ENCODE results near the gene LRP1B. TPM values are rescaled to one million over a fixed set of nuclear protein-coding genes. Genes with fewer than 3 reads are reported as not detected.

The LRP1B gene
- total RNA-seq, 2 donors from 2014 or later = 0.02 TPM; not detected in 1

- DNase-seq (no peak), ATAC-seq (no peak)
- H3K36me3 Mint-ChIP-seq (ENCODE audit: low read depth) = no peaks in the 10 kb centered on the region
These were observed 519.6 kb downstream of the LRP1B start for GRCh38 chr2:141611176-141611571.

GRCh38 chr2:141610564-141611175, 520.1 kb downstream of the LRP1B start:
- no peaks in the 10 kb centered on the region for H3K4me1 Mint-ChIP-seq
- no peak overlapping the region for H3K27ac Mint-ChIP-seq
- no peaks in the 10 kb centered on the region for H3K36me3 Mint-ChIP-seq (ENCODE audit: low read depth)
- ATAC-seq (no peak), DNase-seq (no peak)
- no peak overlapping the region for H3K4me3 Mint-ChIP-seq
- no peaks in the 10 kb centered on the region for H3K27me3 Mint-ChIP-seq
- no peaks in the 10 kb centered on the region for H3K9me3 ChIP-seq (ENCODE audit: control insufficient read depth, low read length, poor library complexity, severe bottlenecking)

More at GRCh38 chr2:141611176-141611571, 519.6 kb downstream of the LRP1B start:
- Mint-ChIP-seq H3K27ac (no peak overlapping the region), H3K4me1 (no peaks in the 10 kb centered on the region), H3K4me3 (no peak overlapping the region), H3K27me3 (no peaks in the 10 kb centered on the region)
- H3K9me3 ChIP-seq (ENCODE audit: control insufficient read depth, low read length, poor library complexity, severe bottlenecking) = no peaks in the 10 kb centered on the region

- no peaks in the 10 kb centered on the region for H3K9me3 ChIP-seq (ENCODE audit: control insufficient read depth, low read length, poor library complexity, severe bottlenecking)
- ATAC-seq = no peak
- no peak overlapping the region for H3K4me3 Mint-ChIP-seq
- H3K36me3 Mint-ChIP-seq (ENCODE audit: low read depth) = no peaks in the 10 kb centered on the region
- H3K27me3 Mint-ChIP-seq = no peaks in the 10 kb centered on the region
- H3K4me1 Mint-ChIP-seq = no peaks in the 10 kb centered on the region
- no peak overlapping the region for H3K27ac Mint-ChIP-seq
- DNase-seq = no peak
These were observed 525.7 kb downstream of the LRP1B start for GRCh38 chr2:141605163-141605562.

GRCh38 chr2:141601511-141602152, 529.2 kb downstream of the LRP1B start:
- H3K9me3 ChIP-seq (ENCODE audit: control insufficient read depth, low read length, poor library complexity, severe bottlenecking) = peaks cover 2% of the 10 kb centered on the region
- Mint-ChIP-seq H3K4me1 (no peaks in the 10 kb centered on the region), H3K4me3 (no peak overlapping the region), H3K36me3 (ENCODE audit: low read depth) (no peaks in the 10 kb centered on the region), H3K27ac (no peak overlapping the region), H3K27me3 (no peaks in the 10 kb centered on the region)
- ATAC-seq = no peak
- DNase-seq = no peak

- no peak overlapping the region for H3K4me3 Mint-ChIP-seq
- H3K9me3 ChIP-seq (ENCODE audit: control insufficient read depth, low read length, poor library complexity, severe bottlenecking) = peaks cover 2% of the 10 kb centered on the region
- H3K36me3 Mint-ChIP-seq (ENCODE audit: low read depth) = no peaks in the 10 kb centered on the region
- H3K4me1 Mint-ChIP-seq = no peaks in the 10 kb centered on the region
- ATAC-seq (no peak), DNase-seq (no peak)
- H3K27me3 Mint-ChIP-seq = no peaks in the 10 kb centered on the region
- no peak overlapping the region for H3K27ac Mint-ChIP-seq
These were observed 531.1 kb downstream of the LRP1B start for GRCh38 chr2:141599721-141600120.

- no peak for DNase-seq
- no peaks in the 10 kb centered on the region for H3K4me1 Mint-ChIP-seq
- no peak overlapping the region for H3K4me3 Mint-ChIP-seq
- no peak overlapping the region for H3K27ac Mint-ChIP-seq
- H3K9me3 ChIP-seq (ENCODE audit: control insufficient read depth, low read length, poor library complexity, severe bottlenecking) = peaks cover 2% of the 10 kb centered on the region
- no peaks in the 10 kb centered on the region for H3K36me3 Mint-ChIP-seq (ENCODE audit: low read depth)
- ATAC-seq = no peak
- no peaks in the 10 kb centered on the region for H3K27me3 Mint-ChIP-seq
These were observed 531.8 kb downstream of the LRP1B start for GRCh38 chr2:141598982-141599381.

GRCh38 chr2:141595316-141595920, 535.4 kb downstream of the LRP1B start:
- Mint-ChIP-seq H3K4me1 (no peaks in the 10 kb centered on the region), H3K27me3 (no peaks in the 10 kb centered on the region), H3K27ac (no peak overlapping the region), H3K4me3 (no peak overlapping the region), H3K36me3 (ENCODE audit: low read depth) (no peaks in the 10 kb centered on the region)
- no peak for ATAC-seq
- H3K9me3 ChIP-seq (ENCODE audit: control insufficient read depth, low read length, poor library complexity, severe bottlenecking) = peaks cover 2% of the 10 kb centered on the region
- no peak for DNase-seq

- no peaks in the 10 kb centered on the region for H3K36me3 Mint-ChIP-seq (ENCODE audit: low read depth)
- no peaks in the 10 kb centered on the region for H3K27me3 Mint-ChIP-seq
- no peaks in the 10 kb centered on the region for H3K4me1 Mint-ChIP-seq
- ATAC-seq (no peak), DNase-seq (no peak)
- H3K9me3 ChIP-seq (ENCODE audit: control insufficient read depth, low read length, poor library complexity, severe bottlenecking) = no peaks in the 10 kb centered on the region
- H3K4me3 Mint-ChIP-seq = no peak overlapping the region
- H3K27ac Mint-ChIP-seq = no peak overlapping the region
These were observed 539.0 kb downstream of the LRP1B start for GRCh38 chr2:141591787-141592186.

- no peak overlapping the region for H3K4me3 Mint-ChIP-seq
- H3K36me3 Mint-ChIP-seq (ENCODE audit: low read depth) = no peaks in the 10 kb centered on the region
These were observed 540.2 kb downstream of the LRP1B start for GRCh38 chr2:141590620-141591019.

GRCh38 chr2:141589314-141589713, 541.5 kb downstream of the LRP1B start:
- no peak overlapping the region for H3K27ac Mint-ChIP-seq
- no peaks in the 10 kb centered on the region for H3K36me3 Mint-ChIP-seq (ENCODE audit: low read depth)
- no peaks in the 10 kb centered on the region for H3K27me3 Mint-ChIP-seq
- DNase-seq = no peak
- no peak for ATAC-seq
- H3K4me1 Mint-ChIP-seq = no peaks in the 10 kb centered on the region
- no peak overlapping the region for H3K4me3 Mint-ChIP-seq
- H3K9me3 ChIP-seq (ENCODE audit: control insufficient read depth, low read length, poor library complexity, severe bottlenecking) = no peaks in the 10 kb centered on the region

More at GRCh38 chr2:141590620-141591019, 540.2 kb downstream of the LRP1B start:
- no peaks in the 10 kb centered on the region for H3K9me3 ChIP-seq (ENCODE audit: control insufficient read depth, low read length, poor library complexity, severe bottlenecking)
- DNase-seq = no peak
- no peaks in the 10 kb centered on the region for H3K27me3 Mint-ChIP-seq
- no peak overlapping the region for H3K27ac Mint-ChIP-seq
- no peak for ATAC-seq
- no peaks in the 10 kb centered on the region for H3K4me1 Mint-ChIP-seq

GRCh38 chr2:141586985-141587384, 543.8 kb downstream of the LRP1B start:
- Mint-ChIP-seq H3K36me3 (ENCODE audit: low read depth) (no peaks in the 10 kb centered on the region), H3K27me3 (no peaks in the 10 kb centered on the region), H3K4me1 (no peaks in the 10 kb centered on the region), H3K4me3 (no peak overlapping the region), H3K27ac (no peak overlapping the region)
- ATAC-seq (no peak), DNase-seq (no peak)
- no peaks in the 10 kb centered on the region for H3K9me3 ChIP-seq (ENCODE audit: control insufficient read depth, low read length, poor library complexity, severe bottlenecking)

- ATAC-seq = no peak
- H3K27ac Mint-ChIP-seq = no peak overlapping the region
- H3K9me3 ChIP-seq (ENCODE audit: control insufficient read depth, low read length, poor library complexity, severe bottlenecking) = no peaks in the 10 kb centered on the region
- H3K27me3 Mint-ChIP-seq = no peaks in the 10 kb centered on the region
- no peak for DNase-seq
- no peak overlapping the region for H3K4me3 Mint-ChIP-seq
- no peaks in the 10 kb centered on the region for H3K36me3 Mint-ChIP-seq (ENCODE audit: low read depth)
- no peaks in the 10 kb centered on the region for H3K4me1 Mint-ChIP-seq
These were observed 548.6 kb downstream of the LRP1B start for GRCh38 chr2:141582213-141582612.

- no peaks in the 10 kb centered on the region for H3K9me3 ChIP-seq (ENCODE audit: control insufficient read depth, low read length, poor library complexity, severe bottlenecking)
- H3K36me3 Mint-ChIP-seq (ENCODE audit: low read depth) = no peaks in the 10 kb centered on the region
- H3K4me3 Mint-ChIP-seq = no peak overlapping the region
- no peak for ATAC-seq
- no peaks in the 10 kb centered on the region for H3K27me3 Mint-ChIP-seq
- no peak for DNase-seq
- no peak overlapping the region for H3K27ac Mint-ChIP-seq
- no peaks in the 10 kb centered on the region for H3K4me1 Mint-ChIP-seq
These were observed 551.7 kb downstream of the LRP1B start for GRCh38 chr2:141579071-141579470.

Measured in T-helper 17 cell (primary cell).